OCI-LY7 (cell line): ENCODE data around the gene ADAM12.

ENCODE experiments used
- CTCF ChIP-seq: fragments of 200-600 bp; sonication (generic); conservative IDR thresholded peaks from 2 replicates; pipeline ENCODE4 v1.5.1; 2014; ENCODE audit warnings: mild to moderate bottlenecking, antibody characterized with exemption, low read length, moderate library complexity, mixed read lengths
- EZH2phosphoT487 ChIP-seq: fragments of 200-600 bp; sonication (generic); IDR thresholded peaks from 2 replicates; pipeline ENCODE4 v1.6.1; 2018; ENCODE audit warnings: low read depth, borderline replicate concordance, mild to moderate bottlenecking, mixed run types, antibody characterized with exemption, low read length, moderate library complexity, mixed read lengths

- TF ChIP-seq CTCF (no peak), EZH2phosphoT487 (no peak)
These were observed 256.9 kb downstream of the ADAM12 start for GRCh38 chr10:126131341-126131740.
